Transverse colon (tissue), 4 donors: ENCODE results near the gene TMEM91. TPM values are rescaled to one million over a fixed set of nuclear protein-coding genes. Genes with fewer than 3 reads are reported as not detected.

Source experiments
- DNase-seq: peaks from one replicate; pipeline ENCODE4 v3.0.0-alpha.2; 2019
- H3K27ac ChIP-seq, 4 donors: fragments of 200-600 bp; sonication (generic); 2 replicates each; pipeline ENCODE4 v1.5.1; 2016 to 2018; ENCODE audit warnings: inconsistent platforms in 4 of 4
- H3K27me3 ChIP-seq: fragments of 200-600 bp; sonication (generic); 2 replicates; pipeline ENCODE4 v1.5.1; 2017; ENCODE audit warnings: inconsistent platforms
- H3K36me3 ChIP-seq, 4 donors: fragments of 200-600 bp; sonication (generic); 2 replicates each; pipeline ENCODE4 v1.5.1; 2017 to 2019; ENCODE audit warnings: inconsistent platforms in 4 of 4
- H3K4me1 ChIP-seq, 4 donors: fragments of 200-600 bp; sonication (generic); 2 replicates each; pipeline ENCODE4 v1.5.1; 2017 to 2020; ENCODE audit warnings: inconsistent platforms in 4 of 4
- H3K4me3 ChIP-seq, 4 donors: fragments of 200-600 bp; sonication (generic); 1 replicate in 1 of 4; 2 replicates in 3 of 4; pipeline versions ENCODE4 v1.5.1 to v1.6.1; 2017 to 2019; ENCODE audit warnings: inconsistent platforms in 4 of 4
- H3K9me3 ChIP-seq, 2 donors: fragments of 200-600 bp; sonication (generic); 2 replicates each; pipeline ENCODE4 v1.5.1; 2017 to 2019; ENCODE audit warnings: inconsistent platforms in 2 of 2
- EP300 ChIP-seq: sonication (generic); formaldehyde crosslinking; IDR thresholded peaks from one replicate; pipeline ENCODE4 v1.6.1; 2017; ENCODE audit warnings: antibody characterized with exemption, low read depth
- POLR2A ChIP-seq: fragments of 450-650 bp; IDR thresholded peaks from one replicate; pipeline ENCODE4 v1.6.1; 2016; ENCODE audit warnings: antibody characterized with exemption, mild to moderate bottlenecking, moderate library complexity
- POLR2AphosphoS5 ChIP-seq, 3 donors: sonication (generic); formaldehyde crosslinking; IDR thresholded peaks; one replicate each; pipeline ENCODE4 v1.6.1; 2016; ENCODE audit warnings: antibody characterized with exemption in 3 of 3
- WGBS, 2 donors: methylation state at CpG; one replicate each; pipeline ENCODE4 v1.1.5; 2018; ENCODE audit warnings: low coverage in 1 of 2; 5-methylcytosine and 5-hydroxymethylcytosine counted together
- in situ Hi-C, 4 donors: fragments of 200-750 bp; cut with MboI; loops; one replicate each; pipeline versions ENCODE4 v1.15.0 to v1.15.1; 2017; ENCODE audit warnings: low sequenced_read_pairs in 3 of 4, low pct_ligation_motif_present in 1 of 4, low pct_unique_long_range_greater_than_20kb in 1 of 4
- intact Hi-C: fragments of 100-400 bp; cut with DNase I; formaldehyde crosslinking; loops from one replicate; pipeline ENCODE4 v1.15.1; 2023; ENCODE audit warnings: low total_unique reads
- total RNA-seq, 4 donors: library from RNA; depleted of rRNA; stranded (reverse); fragments of >200 nt; gene quantifications; one replicate each; pipeline ENCODE4 v1.1.0, GENCODE V29; 2016
- TF ChIP-seq, protein P1 (sequence below), 5 experiments: fragments of 200-600 bp in 3 of 5; fragments of 450-650 bp in 2 of 5; sonication (generic) in 3 of 5; IDR thresholded peaks; 1 replicate in 2 of 5; 2 replicates in 3 of 5; pipeline ENCODE4 v1.5.1; 2016 to 2017; ENCODE audit warnings: antibody characterized with exemption in 5 of 5, inconsistent platforms in 3 of 5, mild to moderate bottlenecking in 2 of 5, moderate library complexity in 1 of 5

Gene TMEM91
- total RNA-seq, 4 donors from 2014 or later: 4.8 to 11.4 (median 9.4) TPM; not detected in 1

GRCh38 chr19:41386442-41386841 is 10.1 kb downstream of the TMEM91 start:
- Histone ChIP-seq H3K27ac (no peak overlapping the region), H3K9me3 (no peaks in the 10 kb centered on the region), H3K4me3 (no peak overlapping the region), H3K27me3 (no peaks in the 10 kb centered on the region), H3K36me3 (peaks cover 0 to 4% (median 0%) of the 10 kb centered on the region in 4 donors), H3K4me1 (no peaks in the 10 kb centered on the region)
- intact Hi-C loops (no loop called here), in situ Hi-C loops (no loop called here)
- TF ChIP-seq EP300: no peak
- TF ChIP-seq, protein P1, sequence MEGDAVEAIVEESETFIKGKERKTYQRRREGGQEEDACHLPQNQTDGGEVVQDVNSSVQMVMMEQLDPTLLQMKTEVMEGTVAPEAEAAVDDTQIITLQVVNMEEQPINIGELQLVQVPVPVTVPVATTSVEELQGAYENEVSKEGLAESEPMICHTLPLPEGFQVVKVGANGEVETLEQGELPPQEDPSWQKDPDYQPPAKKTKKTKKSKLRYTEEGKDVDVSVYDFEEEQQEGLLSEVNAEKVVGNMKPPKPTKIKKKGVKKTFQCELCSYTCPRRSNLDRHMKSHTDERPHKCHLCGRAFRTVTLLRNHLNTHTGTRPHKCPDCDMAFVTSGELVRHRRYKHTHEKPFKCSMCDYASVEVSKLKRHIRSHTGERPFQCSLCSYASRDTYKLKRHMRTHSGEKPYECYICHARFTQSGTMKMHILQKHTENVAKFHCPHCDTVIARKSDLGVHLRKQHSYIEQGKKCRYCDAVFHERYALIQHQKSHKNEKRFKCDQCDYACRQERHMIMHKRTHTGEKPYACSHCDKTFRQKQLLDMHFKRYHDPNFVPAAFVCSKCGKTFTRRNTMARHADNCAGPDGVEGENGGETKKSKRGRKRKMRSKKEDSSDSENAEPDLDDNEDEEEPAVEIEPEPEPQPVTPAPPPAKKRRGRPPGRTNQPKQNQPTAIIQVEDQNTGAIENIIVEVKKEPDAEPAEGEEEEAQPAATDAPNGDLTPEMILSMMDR (IDR thresholded peaks at IDR 0.05): no peak
- no peak for TF ChIP-seq POLR2AphosphoS5 (IDR thresholded peaks at IDR 0.05)
- no peak for TF ChIP-seq POLR2A
- DNase-seq: no peak
- 91% methylated on average over 7 of the region's 13 CpGs; no CpG with 5 or more reads in 1 of the 2 donors for WGBS, 2 donors

- H3K4me3 ChIP-seq: no peak overlapping the region
- H3K36me3 ChIP-seq: peaks cover 0 to 4% (median 0%) of the 10 kb centered on the region in 4 donors
- WGBS, 2 donors: 82 to 100% methylated on average over 1 to 11 of the region's 11 CpGs
- TF ChIP-seq POLR2AphosphoS5 (IDR thresholded peaks at IDR 0.05) (no peak), POLR2A (no peak), EP300 (no peak)
- TF ChIP-seq, protein P1 (IDR thresholded peaks at IDR 0.05): no peak
- intact Hi-C loops: no loop called here
- peaks cover 0 to 11% (median 5%) of the 10 kb centered on the region in 4 donors for H3K4me1 ChIP-seq
- H3K9me3 ChIP-seq: no peaks in the 10 kb centered on the region
- in situ Hi-C loops: no loop called here
- no peaks in the 10 kb centered on the region for H3K27me3 ChIP-seq
- no peak for DNase-seq
- no peak overlapping the region for H3K27ac ChIP-seq
Observed at GRCh38 chr19:41391618-41392017, 15.3 kb downstream of the TMEM91 start.

- Histone ChIP-seq H3K27me3 (no peaks in the 10 kb centered on the region), H3K36me3 (peaks cover 0 to 4% (median 0%) of the 10 kb centered on the region in 4 donors), H3K4me3 (no peak overlapping the region), H3K9me3 (no peaks in the 10 kb centered on the region), H3K27ac (no peak overlapping the region), H3K4me1 (peaks cover 0 to 14% (median 9%) of the 10 kb centered on the region in 4 donors)
- no peak for DNase-seq
- intact Hi-C loops: no loop called here
- no peak for TF ChIP-seq EP300
- TF ChIP-seq, protein P1 (IDR thresholded peaks at IDR 0.05): no peak
- no peak for TF ChIP-seq POLR2A
- no peak for TF ChIP-seq POLR2AphosphoS5 (IDR thresholded peaks at IDR 0.05)
- in situ Hi-C loops: no loop called here
- 83 to 91% methylated on average over 1 to 12 of the region's 12 CpGs for WGBS, 2 donors
Observed at GRCh38 chr19:41392775-41393174, 16.4 kb downstream of the TMEM91 start.

DNA sequence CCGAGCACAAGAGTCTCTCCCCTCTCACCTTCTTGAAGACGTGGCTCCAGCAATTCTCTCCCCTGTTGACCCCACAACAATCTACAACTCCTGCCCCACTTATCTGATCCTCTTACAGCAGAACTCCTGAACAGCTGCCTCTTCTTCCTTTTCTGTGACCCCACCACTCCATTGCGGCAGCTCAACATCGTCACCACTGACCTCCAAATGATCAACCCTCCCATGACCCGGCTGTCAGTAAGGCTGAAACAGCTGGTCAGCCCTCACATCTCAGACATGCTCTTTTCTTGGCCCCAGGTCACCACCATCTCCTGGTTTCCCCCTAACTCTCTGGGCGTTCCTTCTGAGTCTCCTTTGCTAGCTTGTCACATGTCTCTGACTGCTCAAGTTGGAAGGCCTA is 19.0 kb downstream of the TMEM91 start:
- no peak for TF ChIP-seq POLR2A
- TF ChIP-seq EP300: no peak
- TF ChIP-seq POLR2AphosphoS5 (IDR thresholded peaks at IDR 0.05): no peak
- TF ChIP-seq, protein P1 (IDR thresholded peaks at IDR 0.05): no peak
- intact Hi-C loops: no loop called here
- no peak for DNase-seq
- Histone ChIP-seq H3K4me1 (peaks cover 5 to 34% (median 21%) of the 10 kb centered on the region in 4 donors), H3K27me3 (no peaks in the 10 kb centered on the region), H3K4me3 (no peak overlapping the region), H3K9me3 (no peaks in the 10 kb centered on the region), H3K36me3 (no peaks in the 10 kb centered on the region), H3K27ac (no peak overlapping the region)
- in situ Hi-C loops: no loop called here
- 72 to 74% methylated on average over 4 to 6 of the region's 6 CpGs for WGBS, 2 donors
